Raji (cell line): ENCODE measurements around the gene YTHDC2.

Experiments
- POLR2A ChIP-seq: IDR thresholded peaks from 2 replicates; pipeline ENCODE4 v1.6.1; 2011; ENCODE audit warnings: low read depth, low read length, control low read depth; ENCODE audit not compliant: insufficient read depth

Gene YTHDC2

DNA sequence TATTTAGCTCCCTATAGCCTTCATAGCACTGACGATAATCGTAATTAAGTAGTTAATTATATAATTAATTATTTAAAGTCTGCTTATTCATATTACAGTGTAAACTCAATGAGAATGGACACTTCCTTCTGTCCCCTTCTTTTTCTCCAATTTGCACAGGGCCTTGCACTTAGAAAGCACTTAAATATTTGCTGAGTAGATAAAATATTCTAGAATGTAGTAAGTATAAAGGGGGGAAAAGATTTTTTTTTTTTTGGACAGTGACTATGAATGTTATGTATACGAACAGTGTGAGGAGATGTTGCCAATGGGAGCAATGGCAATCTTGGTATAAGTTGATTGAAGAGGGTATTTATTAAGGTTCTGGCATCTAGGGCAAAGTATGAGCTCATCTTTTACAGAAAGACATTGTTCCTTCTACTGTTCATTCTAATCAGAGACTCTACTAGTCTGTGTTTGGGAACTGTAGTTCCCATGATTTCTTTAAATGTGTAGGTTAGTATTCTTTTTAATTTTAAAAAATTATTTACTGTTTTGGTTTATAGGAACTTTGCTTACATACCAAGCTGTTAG, 49.4 kb downstream of the YTHDC2 start:
- TF ChIP-seq POLR2A = no peak

- TF ChIP-seq POLR2A = no peak
These were observed 55.9 kb downstream of the YTHDC2 start for GRCh38 chr5:113569396-113569795.

- TF ChIP-seq POLR2A = no peak
These were observed 59.2 kb downstream of the YTHDC2 start for GRCh38 chr5:113572716-113573115.

DNA sequence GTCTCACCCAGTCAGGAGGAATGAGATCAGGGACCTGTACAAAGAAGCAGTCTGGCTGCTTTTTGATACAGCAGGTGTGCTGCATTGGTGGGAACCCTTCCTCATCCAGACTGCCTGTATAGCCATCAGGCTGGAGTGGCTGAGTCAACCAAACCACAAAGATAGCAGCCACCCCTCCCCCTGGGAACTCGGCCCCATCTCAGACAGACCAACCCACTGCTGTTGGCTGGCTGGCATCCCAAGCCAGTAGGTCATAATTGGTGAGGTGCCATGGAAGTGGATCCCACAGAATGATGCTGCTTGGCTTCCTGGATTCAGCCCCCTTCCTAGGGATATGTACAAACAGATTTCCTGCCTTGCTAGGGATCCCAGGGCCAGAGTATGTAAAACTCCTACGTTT, 60.9 kb downstream of the YTHDC2 start:
- TF ChIP-seq POLR2A = no peak

DNA sequence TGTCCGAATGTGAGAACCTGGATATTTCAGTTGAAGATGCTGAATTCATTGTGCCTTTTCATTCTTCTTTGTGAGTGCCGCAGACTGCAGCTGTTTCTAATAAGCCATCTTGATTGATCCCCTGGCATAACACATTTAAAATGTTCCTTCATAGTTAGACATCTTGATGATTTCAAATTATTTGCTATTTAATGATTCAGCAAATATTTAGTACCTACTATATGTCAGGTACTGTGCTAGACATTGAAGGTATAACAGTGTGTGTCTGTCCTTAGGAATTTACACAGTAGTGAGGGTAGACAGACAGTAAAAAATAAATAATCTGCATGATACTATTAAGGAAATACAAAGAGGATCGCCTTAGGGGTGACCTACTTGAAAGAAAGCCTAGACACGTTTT, 61.6 kb downstream of the YTHDC2 start:
- TF ChIP-seq POLR2A = no peak

- TF ChIP-seq POLR2A = no peak
These were observed 64.6 kb downstream of the YTHDC2 start for GRCh38 chr5:113578091-113578490.

DNA sequence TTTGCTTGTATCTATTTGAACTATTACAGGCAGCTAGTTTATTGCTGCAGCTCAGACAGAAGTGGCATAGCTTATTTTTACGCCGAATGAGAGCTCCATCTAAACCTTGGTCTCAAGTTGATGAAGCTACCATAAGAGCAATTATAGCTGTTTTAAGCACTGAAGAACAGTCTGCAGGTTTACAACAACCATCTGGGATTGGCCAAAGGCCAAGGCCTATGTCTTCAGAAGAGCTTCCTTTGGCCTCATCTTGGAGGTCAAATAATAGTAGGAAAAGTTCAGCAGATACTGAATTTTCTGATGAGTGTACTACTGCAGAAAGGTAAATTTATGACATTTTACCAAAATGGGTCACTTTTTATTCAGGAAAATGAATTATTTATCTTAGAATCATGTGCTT, 67.9 kb downstream of the YTHDC2 start:
- no peak for TF ChIP-seq POLR2A

DNA sequence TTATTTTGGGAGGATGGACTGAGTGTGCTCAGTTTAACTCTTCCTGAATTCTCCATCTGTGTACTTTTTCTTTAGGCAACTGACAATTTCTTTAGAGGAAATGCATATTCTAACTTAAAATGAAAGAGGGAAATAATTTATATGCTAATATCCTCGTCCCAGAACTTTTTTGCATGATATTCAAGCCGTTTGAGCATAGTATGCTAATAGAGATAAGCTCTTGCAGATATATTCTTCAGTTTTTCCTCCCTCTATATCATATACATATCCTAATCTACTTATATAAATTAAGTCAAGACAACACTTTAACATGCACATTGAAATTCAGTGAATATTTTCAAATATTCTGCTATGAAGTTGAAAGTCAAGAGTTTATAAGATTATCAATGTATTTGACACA, 84.7 kb downstream of the YTHDC2 start:
- no peak for TF ChIP-seq POLR2A

DNA sequence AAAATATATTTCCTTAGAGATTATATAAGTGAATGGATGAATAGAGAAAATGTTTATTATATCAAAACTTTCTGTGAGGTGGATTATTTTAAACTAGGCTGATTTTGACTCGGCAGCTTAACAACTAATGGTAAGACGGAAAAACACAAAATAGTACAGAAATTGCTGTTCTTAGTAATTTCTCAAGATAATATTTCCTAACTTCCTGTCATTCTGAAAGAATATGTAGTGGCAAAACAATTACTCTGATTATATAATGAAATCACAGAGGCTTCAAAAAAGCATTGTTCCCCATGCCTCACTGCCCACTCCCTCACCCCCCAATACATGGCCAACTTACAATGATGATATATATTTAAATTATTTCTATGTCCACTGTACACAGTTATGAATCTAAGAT, 85.4 kb downstream of the YTHDC2 start:
- TF ChIP-seq POLR2A = no peak

- no peak for TF ChIP-seq POLR2A
These were observed 86.9 kb downstream of the YTHDC2 start for GRCh38 chr5:113600255-113600905.

DNA sequence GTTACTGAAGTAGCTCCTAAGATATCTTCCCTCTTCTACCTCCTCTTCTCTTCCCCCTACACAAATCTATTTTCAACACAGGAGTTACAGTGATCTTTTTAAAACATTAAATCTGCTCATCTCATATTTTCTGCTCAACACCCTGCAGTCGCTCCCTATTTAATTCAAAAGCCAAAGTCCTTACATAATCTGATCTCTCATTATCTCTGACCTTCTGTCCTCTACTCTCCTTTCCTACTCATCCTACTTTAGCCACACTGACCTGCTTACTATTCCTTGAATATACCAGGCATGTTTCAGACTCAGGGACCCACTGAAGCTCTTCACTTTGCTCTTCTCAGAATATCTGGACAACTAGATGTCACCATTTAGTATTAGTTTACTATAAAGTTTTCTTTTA, 87.9 kb downstream of the YTHDC2 start:
- TF ChIP-seq POLR2A = no peak

DNA sequence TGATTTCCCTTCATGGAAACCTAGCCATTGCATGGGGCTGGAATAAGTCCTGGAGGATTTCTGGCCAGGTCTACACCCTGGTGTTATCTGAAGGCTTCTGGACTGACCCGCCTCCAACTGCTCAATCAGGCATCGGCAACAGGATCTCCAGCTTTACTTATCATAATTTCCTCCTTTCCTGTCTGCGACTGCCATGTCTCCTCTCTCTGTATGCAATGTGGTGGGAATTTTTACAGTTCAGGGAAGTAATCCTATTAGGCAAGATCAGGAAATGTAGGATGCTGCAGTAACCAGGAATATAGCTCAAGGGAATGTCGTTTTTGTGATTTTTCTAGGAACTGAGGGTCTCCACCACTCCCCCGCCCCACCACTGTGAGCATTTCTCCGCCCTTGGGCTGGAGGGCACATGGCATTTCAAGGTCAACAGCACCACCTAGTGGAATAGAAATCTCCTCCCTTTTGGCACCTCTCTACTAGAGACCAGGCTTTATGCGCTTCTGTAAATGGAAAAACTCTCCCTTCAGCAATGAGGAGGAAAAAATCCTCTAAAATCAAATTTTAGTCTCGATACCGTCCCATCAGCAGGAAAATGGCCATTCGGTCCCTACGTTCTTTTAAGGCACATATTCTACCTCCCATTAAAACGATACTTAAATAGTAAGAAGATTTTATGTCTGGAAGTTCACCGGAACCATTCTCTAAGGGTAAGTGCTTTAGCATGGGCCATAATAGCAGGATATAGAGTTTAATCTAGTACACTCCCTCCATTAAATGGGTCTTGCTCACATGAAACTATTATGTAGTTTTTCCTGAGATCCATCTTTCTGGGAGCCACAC, 93.0 kb downstream of the YTHDC2 start:
- no peak for TF ChIP-seq POLR2A

DNA sequence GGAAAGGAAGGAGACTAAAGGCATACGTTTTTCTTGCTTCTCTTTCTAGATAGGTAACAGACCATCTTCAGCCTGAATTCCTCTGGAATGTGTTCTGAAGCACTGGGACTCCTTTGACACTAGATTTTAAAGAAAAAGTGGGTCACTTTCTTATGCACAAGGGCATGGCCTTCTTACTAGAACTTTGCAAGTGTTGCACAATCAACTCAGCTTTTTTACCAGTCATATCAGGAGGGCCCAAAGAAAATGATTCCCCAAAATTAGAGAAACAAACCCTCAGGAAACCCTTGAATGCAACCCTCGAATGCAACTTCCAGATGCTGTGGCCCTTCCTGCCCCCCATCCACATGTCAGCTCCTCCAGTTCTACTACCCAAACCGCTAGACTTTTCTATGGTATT, 93.9 kb downstream of the YTHDC2 start:
- no peak for TF ChIP-seq POLR2A

GRCh38 chr5:113608113-113608596, 94.7 kb downstream of the YTHDC2 start:
- TF ChIP-seq POLR2A = no peak

DNA sequence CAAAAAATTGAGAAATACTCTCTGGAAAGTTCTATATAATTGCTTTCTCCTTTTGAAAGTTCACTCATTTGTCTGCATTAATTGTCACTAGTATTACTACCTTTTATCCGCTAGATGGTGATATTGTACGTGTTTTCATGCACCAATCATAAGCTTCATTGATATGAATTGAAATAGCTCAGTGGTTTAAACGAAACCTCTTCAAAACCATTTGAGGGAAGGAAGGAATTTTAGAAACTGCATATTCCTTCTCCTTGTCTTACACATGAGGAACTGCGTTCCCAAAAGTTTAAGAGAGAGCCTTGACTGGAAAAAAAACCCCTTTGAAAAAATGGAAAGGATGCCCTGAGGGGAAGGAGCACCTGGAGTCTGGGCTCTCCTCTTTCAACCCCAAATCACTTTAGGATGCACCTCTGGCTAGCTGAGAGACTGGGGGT, 98.6 kb downstream of the YTHDC2 start:
- TF ChIP-seq POLR2A = no peak

- TF ChIP-seq POLR2A = no peak
These were observed 100.7 kb downstream of the YTHDC2 start for GRCh38 chr5:113614191-113614590.
